ENCODE results near the gene ALS2CL. TPM values are rescaled to one million over a fixed set of nuclear protein-coding genes. Genes with fewer than 3 reads are reported as not detected.

The ALS2CL gene
- total and polyA plus RNA-seq, 7 experiments from 2014 or later = 4.2 to 41.5 (median 30.3) TPM

- peaks cover 0 to under 1% (median 0%) of the 10 kb centered on the region in 3 experiments for H3K36me3 ChIP-seq (ENCODE audit: control insufficient read depth in 2 of 3, insufficient read depth in 3 of 3, low read length in 3 of 3)
- Mint-ChIP-seq H3K9me3 (no peaks in the 10 kb centered on the region), H3K36me3 (no peaks in the 10 kb centered on the region), H3K27ac (peak overlapping the region in 1 of 9 donors; percentile 41), H3K27me3 (peaks cover 0 to 12% (median 8%) of the 10 kb centered on the region in 5 donors), H3K4me1 (peaks cover 0 to 6% (median 0%) of the 10 kb centered on the region in 7 donors), H3K4me3 (no peak overlapping the region)
- H3K27ac ChIP-seq (ENCODE audit: low read depth, low read length) = no peak overlapping the region
- ATAC-seq (no peak), DNase-seq (no peak)
- ChIA-PET CTCF (interaction anchor here (1.6 kb wide), 1 partner anchor 10 kb away, joined by 6 read pairs; no protein-coding TSS in a partner anchor), POLR2A (no interaction called here)
- H3K27me3 ChIP-seq (ENCODE audit: control insufficient read depth in 2 of 2, insufficient read depth in 2 of 2, low read length in 2 of 2) = no peaks in the 10 kb centered on the region
- H3K4me1 ChIP-seq (ENCODE audit: control insufficient read depth in 2 of 2, insufficient read depth in 2 of 2, low read length in 2 of 2) = no peaks in the 10 kb centered on the region
- intact Hi-C loops (cut with micrococcal nuclease) = no loop called here
- H3K4me3 ChIP-seq (ENCODE audit: low read length) = no peak overlapping the region
- no peaks in the 10 kb centered on the region for H3K9me3 ChIP-seq (ENCODE audit: control insufficient read depth in 2 of 3, low read length in 3 of 3)
These were observed 22.2 kb upstream of the ALS2CL start for GRCh38 chr3:46715507-46716175.

- H3K9me3 Mint-ChIP-seq = no peaks in the 10 kb centered on the region
- intact Hi-C loops (cut with micrococcal nuclease) = no loop called here
- Histone ChIP-seq H3K27me3 (ENCODE audit: control insufficient read depth in 2 of 2, insufficient read depth in 2 of 2, low read length in 2 of 2) (no peaks in the 10 kb centered on the region), H3K36me3 (ENCODE audit: control insufficient read depth in 2 of 3, insufficient read depth in 3 of 3, low read length in 3 of 3) (peaks cover 0 to 8% (median 0%) of the 10 kb centered on the region in 3 experiments), H3K9me3 (ENCODE audit: control insufficient read depth in 2 of 3, low read length in 3 of 3) (no peaks in the 10 kb centered on the region), H3K4me1 (ENCODE audit: control insufficient read depth in 2 of 2, insufficient read depth in 2 of 2, low read length in 2 of 2) (no peaks in the 10 kb centered on the region), H3K27ac (ENCODE audit: low read depth, low read length) (no peak overlapping the region), H3K4me3 (ENCODE audit: low read length) (no peak overlapping the region)
- no peak overlapping the region for H3K4me3 Mint-ChIP-seq
- POLR2A ChIA-PET = no interaction called here
- peaks cover 0 to 9% (median 8%) of the 10 kb centered on the region in 5 donors for H3K27me3 Mint-ChIP-seq
- CTCF ChIA-PET = interaction anchor here (1.6 kb wide), 1 partner anchor 9 kb away, joined by 6 read pairs; no protein-coding TSS in a partner anchor
- H3K4me1 Mint-ChIP-seq = peaks cover 0 to 6% (median 0%) of the 10 kb centered on the region in 7 donors
- no peak overlapping the region for H3K27ac Mint-ChIP-seq
- H3K36me3 Mint-ChIP-seq = no peaks in the 10 kb centered on the region
- ATAC-seq = no peak
- no peak for DNase-seq
These were observed 21.4 kb upstream of the ALS2CL start for GRCh38 chr3:46714728-46715506.

- H3K4me3 Mint-ChIP-seq = no peak overlapping the region
- no peak for ATAC-seq
- peaks cover 0 to 4% (median 2%) of the 10 kb centered on the region in 5 donors for H3K27me3 Mint-ChIP-seq
- peaks cover 0 to 5% (median 4%) of the 10 kb centered on the region in 5 donors for H3K36me3 Mint-ChIP-seq
- intact Hi-C loops (cut with micrococcal nuclease) = no loop called here
- no peak overlapping the region for H3K4me3 ChIP-seq (ENCODE audit: low read length)
- CTCF ChIA-PET = no interaction called here
- no peaks in the 10 kb centered on the region for H3K9me3 Mint-ChIP-seq
- no peak overlapping the region for H3K27ac Mint-ChIP-seq
- POLR2A ChIA-PET = no interaction called here
- peaks cover 0 to 6% (median 0%) of the 10 kb centered on the region in 7 donors for H3K4me1 Mint-ChIP-seq
- no peaks in the 10 kb centered on the region for H3K9me3 ChIP-seq (ENCODE audit: control insufficient read depth in 2 of 3, low read length in 3 of 3)
- no peaks in the 10 kb centered on the region for H3K4me1 ChIP-seq (ENCODE audit: control insufficient read depth in 2 of 2, insufficient read depth in 2 of 2, low read length in 2 of 2)
- peaks cover 0 to 16% (median 0%) of the 10 kb centered on the region in 3 experiments for H3K36me3 ChIP-seq (ENCODE audit: control insufficient read depth in 2 of 3, insufficient read depth in 3 of 3, low read length in 3 of 3)
- peak in 1 of 9 donors; percentile 16 for DNase-seq
- no peak overlapping the region for H3K27ac ChIP-seq (ENCODE audit: low read depth, low read length)
- no peaks in the 10 kb centered on the region for H3K27me3 ChIP-seq (ENCODE audit: control insufficient read depth in 2 of 2, insufficient read depth in 2 of 2, low read length in 2 of 2)
These were observed 20.5 kb upstream of the ALS2CL start for GRCh38 chr3:46713898-46714552.

GRCh38 chr3:46713050-46713897 lies 19.8 kb upstream of the ALS2CL start:
- ATAC-seq (no peak), DNase-seq (peak in 1 of 9 donors; percentile 7)
- intact Hi-C loops (cut with micrococcal nuclease) = no loop called here
- H3K36me3 ChIP-seq (ENCODE audit: control insufficient read depth in 2 of 3, insufficient read depth in 3 of 3, low read length in 3 of 3) = peaks cover 0 to 17% (median 0%) of the 10 kb centered on the region in 3 experiments
- H3K9me3 ChIP-seq (ENCODE audit: control insufficient read depth in 2 of 3, low read length in 3 of 3) = no peaks in the 10 kb centered on the region
- no peak overlapping the region for H3K27ac Mint-ChIP-seq
- ChIA-PET CTCF (no interaction called here), POLR2A (no interaction called here)
- peaks cover 0 to 5% (median 4%) of the 10 kb centered on the region in 5 donors for H3K36me3 Mint-ChIP-seq
- H3K4me3 ChIP-seq (ENCODE audit: low read length) = no peak overlapping the region
- no peaks in the 10 kb centered on the region for H3K27me3 Mint-ChIP-seq
- peaks cover 0 to 6% (median 0%) of the 10 kb centered on the region in 7 donors for H3K4me1 Mint-ChIP-seq
- H3K9me3 Mint-ChIP-seq = no peaks in the 10 kb centered on the region
- no peaks in the 10 kb centered on the region for H3K27me3 ChIP-seq (ENCODE audit: control insufficient read depth in 2 of 2, insufficient read depth in 2 of 2, low read length in 2 of 2)
- no peaks in the 10 kb centered on the region for H3K4me1 ChIP-seq (ENCODE audit: control insufficient read depth in 2 of 2, insufficient read depth in 2 of 2, low read length in 2 of 2)
- H3K27ac ChIP-seq (ENCODE audit: low read depth, low read length) = no peak overlapping the region
- H3K4me3 Mint-ChIP-seq = no peak overlapping the region

DNA sequence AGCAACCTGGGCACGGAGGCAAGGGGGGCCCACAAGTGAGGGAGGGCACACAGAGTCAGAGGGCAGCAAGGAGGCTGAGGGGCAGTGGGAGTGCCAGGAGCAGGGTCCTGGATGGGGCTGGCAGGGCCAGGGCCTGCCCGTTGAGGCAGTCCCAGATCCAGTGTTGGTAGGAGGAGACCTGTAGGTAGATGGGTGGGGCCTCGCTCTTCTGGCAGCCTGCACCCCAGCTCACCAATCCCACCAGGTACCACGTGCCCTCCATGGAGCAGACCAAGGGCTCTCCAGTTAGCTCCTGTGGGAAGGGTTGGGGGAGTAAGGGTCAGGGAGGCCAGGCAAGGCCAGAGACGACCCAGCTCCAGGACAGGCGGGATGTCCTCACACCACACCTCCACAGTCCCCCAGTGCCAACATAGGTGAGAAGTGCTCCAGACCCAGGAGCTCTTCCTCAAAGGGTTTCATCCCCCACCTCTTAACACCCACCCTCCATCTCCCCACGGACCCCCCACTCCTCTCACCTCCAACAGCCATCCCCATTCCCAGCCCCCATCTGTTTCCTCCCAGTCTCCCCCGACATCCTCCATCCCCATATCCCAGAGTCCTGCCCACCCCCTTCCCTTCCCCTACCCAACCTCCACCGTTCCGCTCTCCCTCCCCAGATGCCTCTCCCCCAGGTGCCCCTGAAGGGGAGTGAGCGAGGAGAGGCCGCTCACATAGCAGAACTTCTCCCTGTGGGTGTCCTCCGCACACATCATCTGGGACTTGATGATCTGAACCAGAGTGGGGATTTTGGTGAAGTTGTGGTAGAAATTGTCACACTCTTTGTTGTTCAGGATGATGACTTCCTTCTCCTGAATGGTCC lies 18.9 kb upstream of the ALS2CL start:
- peaks cover 0 to 5% (median 0%) of the 10 kb centered on the region in 7 donors for H3K4me1 Mint-ChIP-seq
- Histone ChIP-seq H3K27me3 (ENCODE audit: control insufficient read depth in 2 of 2, insufficient read depth in 2 of 2, low read length in 2 of 2) (no peaks in the 10 kb centered on the region), H3K36me3 (ENCODE audit: control insufficient read depth in 2 of 3, insufficient read depth in 3 of 3, low read length in 3 of 3) (peaks cover 0 to 17% (median 0%) of the 10 kb centered on the region in 3 experiments), H3K4me1 (ENCODE audit: control insufficient read depth in 2 of 2, insufficient read depth in 2 of 2, low read length in 2 of 2) (no peaks in the 10 kb centered on the region), H3K27ac (ENCODE audit: low read depth, low read length) (no peak overlapping the region), H3K9me3 (ENCODE audit: control insufficient read depth in 2 of 3, low read length in 3 of 3) (no peaks in the 10 kb centered on the region), H3K4me3 (ENCODE audit: low read length) (no peak overlapping the region)
- ATAC-seq (peak; percentile 13), DNase-seq (no peak)
- no peaks in the 10 kb centered on the region for H3K27me3 Mint-ChIP-seq
- no peaks in the 10 kb centered on the region for H3K9me3 Mint-ChIP-seq
- no peak overlapping the region for H3K4me3 Mint-ChIP-seq
- ChIA-PET CTCF (no interaction called here), POLR2A (interaction anchor here (0.5 kb wide), 1 partner anchor 11 kb away, joined by 3 read pairs; no protein-coding TSS in a partner anchor)
- peak overlapping the region in 1 of 9 donors; percentile 72 for H3K27ac Mint-ChIP-seq
- intact Hi-C loops (cut with micrococcal nuclease) = no loop called here
- H3K36me3 Mint-ChIP-seq = peaks cover 0 to 5% (median 4%) of the 10 kb centered on the region in 5 donors
